ENCODE results near the gene GLDC.

GRCh38 chr9:6490863-6491262, 154.7 kb downstream of the GLDC start:
- no peak for TF ChIP-seq POLR2AphosphoS5 (IDR thresholded peaks at IDR 0.05; ENCODE audit: low read depth, low read length)
- TF ChIP-seq, protein P1, sequence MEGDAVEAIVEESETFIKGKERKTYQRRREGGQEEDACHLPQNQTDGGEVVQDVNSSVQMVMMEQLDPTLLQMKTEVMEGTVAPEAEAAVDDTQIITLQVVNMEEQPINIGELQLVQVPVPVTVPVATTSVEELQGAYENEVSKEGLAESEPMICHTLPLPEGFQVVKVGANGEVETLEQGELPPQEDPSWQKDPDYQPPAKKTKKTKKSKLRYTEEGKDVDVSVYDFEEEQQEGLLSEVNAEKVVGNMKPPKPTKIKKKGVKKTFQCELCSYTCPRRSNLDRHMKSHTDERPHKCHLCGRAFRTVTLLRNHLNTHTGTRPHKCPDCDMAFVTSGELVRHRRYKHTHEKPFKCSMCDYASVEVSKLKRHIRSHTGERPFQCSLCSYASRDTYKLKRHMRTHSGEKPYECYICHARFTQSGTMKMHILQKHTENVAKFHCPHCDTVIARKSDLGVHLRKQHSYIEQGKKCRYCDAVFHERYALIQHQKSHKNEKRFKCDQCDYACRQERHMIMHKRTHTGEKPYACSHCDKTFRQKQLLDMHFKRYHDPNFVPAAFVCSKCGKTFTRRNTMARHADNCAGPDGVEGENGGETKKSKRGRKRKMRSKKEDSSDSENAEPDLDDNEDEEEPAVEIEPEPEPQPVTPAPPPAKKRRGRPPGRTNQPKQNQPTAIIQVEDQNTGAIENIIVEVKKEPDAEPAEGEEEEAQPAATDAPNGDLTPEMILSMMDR (IDR thresholded peaks at IDR 0.05) = no peak
- no peak for TF ChIP-seq SIN3A (IDR thresholded peaks at IDR 0.05; ENCODE audit: borderline replicate concordance, insufficient read depth, low read depth, low read length)

Measured in Panc1 (cell line).